ENCODE data around the gene GABARAP.
A peak's percentile ranks its signal among the peaks of the same experiment; 100 is the strongest.

Gene GABARAP

GRCh38 chr17:7217113-7217987 is 24.9 kb downstream of the GABARAP start:
- no CpG with 5 or more reads among the region's 32 CpGs for WGBS (ENCODE audit: extremely low coverage, insufficient coverage, low lambda C conversion rate)
- peak overlapping the region; percentile 78 for H3K4ac ChIP-seq (ENCODE audit: low read depth, low read length)
- H3K4me2 ChIP-seq (ENCODE audit: low read length) = peak overlapping the region; percentile 87
- peak overlapping the region; percentile 34 for H3K27ac ChIP-seq (ENCODE audit: low read depth, low read length)
- H2BK5ac ChIP-seq (ENCODE audit: low read length) = no peak overlapping the region
- DNase-seq = peak; percentile 88
- peak overlapping the region; percentile 57 for H2BK15ac ChIP-seq (replicated peaks; ENCODE audit: low read depth)
- no peak overlapping the region for H4K8ac ChIP-seq (ENCODE audit: low read depth, low read length)
- H2AK5ac ChIP-seq (ENCODE audit: low read length) = no peak overlapping the region
- H3K4me1 ChIP-seq (ENCODE audit: control insufficient read depth, low read depth, low read length) = peaks cover 14% of the 10 kb centered on the region
- H3K27me3 ChIP-seq (ENCODE audit: insufficient read depth, low read length, poor library complexity) = no peaks in the 10 kb centered on the region
- H3K36me3 ChIP-seq (ENCODE audit: control insufficient read depth, insufficient read depth, low read length) = no peaks in the 10 kb centered on the region
- no peak overlapping the region for H4K5ac ChIP-seq (ENCODE audit: low read length)
- peak overlapping the region; percentile 83 for H3K56ac ChIP-seq (ENCODE audit: low read length)
- peak overlapping the region; percentile 92 for H3K18ac ChIP-seq (ENCODE audit: low read length)
- H3K79me2 ChIP-seq (ENCODE audit: control insufficient read depth, insufficient read depth, low read length) = peaks cover 9% of the 10 kb centered on the region
- H3K23ac ChIP-seq (ENCODE audit: low read length) = no peak overlapping the region
- H3K9ac ChIP-seq (ENCODE audit: low read length) = peak overlapping the region; percentile 73
- H3K4me3 ChIP-seq (ENCODE audit: low read length) = peak overlapping the region; percentile 16
- H2BK120ac ChIP-seq (ENCODE audit: low read depth, low read length) = peak overlapping the region; percentile 55
- peaks cover 5% of the 10 kb centered on the region for H3K79me1 ChIP-seq (ENCODE audit: low read length)

DNA sequence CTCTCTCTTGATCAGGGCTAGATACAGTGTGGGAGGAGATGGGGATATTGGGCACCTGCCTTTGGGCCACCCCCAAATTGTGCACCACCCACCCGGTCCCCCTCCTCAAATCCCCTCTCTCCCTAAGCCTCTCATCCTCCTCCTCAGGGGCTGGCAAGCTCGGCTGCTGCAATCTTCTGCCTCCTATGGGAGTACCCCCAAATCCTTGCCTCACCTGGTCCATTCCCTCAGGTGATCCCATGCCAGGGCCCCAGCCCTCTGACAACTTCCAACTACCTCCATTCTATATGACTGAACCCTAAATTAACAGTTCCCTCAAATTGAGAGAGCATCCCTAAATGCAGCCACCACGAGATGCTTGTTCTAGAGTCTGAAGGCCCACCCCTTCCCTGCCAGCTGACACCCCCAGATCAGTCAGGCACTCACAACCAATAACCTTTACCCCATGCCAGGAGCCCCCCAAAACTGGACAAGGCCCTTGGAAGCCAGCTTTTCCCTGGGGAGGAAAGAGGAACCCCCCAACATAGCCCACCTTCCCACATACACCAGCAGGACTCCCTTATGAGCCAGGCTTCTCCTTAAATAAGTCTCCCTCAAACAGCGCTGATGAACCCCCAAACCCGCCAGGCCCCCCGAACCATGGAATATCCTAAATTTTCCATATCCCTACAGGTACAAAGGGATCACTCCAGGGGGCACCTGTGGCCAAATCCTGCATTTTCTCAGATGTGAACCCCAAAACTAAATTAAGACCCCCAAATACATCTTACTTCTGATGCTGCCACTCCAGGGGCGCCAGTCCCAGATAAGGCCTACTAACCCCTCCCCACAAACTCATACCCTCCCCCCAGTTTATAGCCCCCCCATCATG is 25.8 kb downstream of the GABARAP start:
- H3K18ac ChIP-seq (ENCODE audit: low read length) = peak overlapping the region; percentile 92
- no CpG with 5 or more reads among the region's 7 CpGs for WGBS (ENCODE audit: extremely low coverage, insufficient coverage, low lambda C conversion rate)
- peak overlapping the region; percentile 73 for H3K9ac ChIP-seq (ENCODE audit: low read length)
- peaks cover 17% of the 10 kb centered on the region for H3K4me1 ChIP-seq (ENCODE audit: control insufficient read depth, low read depth, low read length)
- H3K56ac ChIP-seq (ENCODE audit: low read length) = peak overlapping the region; percentile 83
- no peak overlapping the region for H4K5ac ChIP-seq (ENCODE audit: low read length)
- peak overlapping the region; percentile 78 for H3K4ac ChIP-seq (ENCODE audit: low read depth, low read length)
- no peak overlapping the region for H3K23ac ChIP-seq (ENCODE audit: low read length)
- H2AK5ac ChIP-seq (ENCODE audit: low read length) = no peak overlapping the region
- H3K4me2 ChIP-seq (ENCODE audit: low read length) = peak overlapping the region; percentile 87
- peak overlapping the region; percentile 16 for H3K4me3 ChIP-seq (ENCODE audit: low read length)
- no peaks in the 10 kb centered on the region for H3K27me3 ChIP-seq (ENCODE audit: insufficient read depth, low read length, poor library complexity)
- peak overlapping the region; percentile 55 for H2BK120ac ChIP-seq (ENCODE audit: low read depth, low read length)
- H4K8ac ChIP-seq (ENCODE audit: low read depth, low read length) = no peak overlapping the region
- no peak for DNase-seq
- H3K79me2 ChIP-seq (ENCODE audit: control insufficient read depth, insufficient read depth, low read length) = peaks cover 13% of the 10 kb centered on the region
- no peak overlapping the region for H2BK5ac ChIP-seq (ENCODE audit: low read length)
- H3K79me1 ChIP-seq (ENCODE audit: low read length) = peaks cover 7% of the 10 kb centered on the region
- peak overlapping the region; percentile 66 for H3K27ac ChIP-seq (ENCODE audit: low read depth, low read length)
- no peaks in the 10 kb centered on the region for H3K36me3 ChIP-seq (ENCODE audit: control insufficient read depth, insufficient read depth, low read length)
- H2BK15ac ChIP-seq (replicated peaks; ENCODE audit: low read depth) = no peak overlapping the region

GRCh38 chr17:7215652-7216180 is 26.5 kb downstream of the GABARAP start:
- Histone ChIP-seq H2BK15ac (replicated peaks; ENCODE audit: low read depth) (no peak overlapping the region), H3K27me3 (ENCODE audit: insufficient read depth, low read length, poor library complexity) (no peaks in the 10 kb centered on the region), H3K4me2 (ENCODE audit: low read length) (peak overlapping the region; percentile 87), H3K4me1 (ENCODE audit: control insufficient read depth, low read depth, low read length) (peaks cover 20% of the 10 kb centered on the region), H3K36me3 (ENCODE audit: control insufficient read depth, insufficient read depth, low read length) (no peaks in the 10 kb centered on the region), H2BK5ac (ENCODE audit: low read length) (peak overlapping the region; percentile 25), H2BK120ac (ENCODE audit: low read depth, low read length) (no peak overlapping the region), H3K79me1 (ENCODE audit: low read length) (peaks cover 4% of the 10 kb centered on the region), H4K5ac (ENCODE audit: low read length) (no peak overlapping the region), H2AK5ac (ENCODE audit: low read length) (no peak overlapping the region), H3K23ac (ENCODE audit: low read length) (no peak overlapping the region), H4K8ac (ENCODE audit: low read depth, low read length) (no peak overlapping the region), H3K18ac (ENCODE audit: low read length) (peak overlapping the region; percentile 32), H3K56ac (ENCODE audit: low read length) (peak overlapping the region; percentile 83), H3K4me3 (ENCODE audit: low read length) (no peak overlapping the region), H3K4ac (ENCODE audit: low read depth, low read length) (no peak overlapping the region), H3K79me2 (ENCODE audit: control insufficient read depth, insufficient read depth, low read length) (peaks cover 17% of the 10 kb centered on the region), H3K27ac (ENCODE audit: low read depth, low read length) (peak overlapping the region; percentile 69), H3K9ac (ENCODE audit: low read length) (peak overlapping the region; percentile 73)
- WGBS (ENCODE audit: extremely low coverage, insufficient coverage, low lambda C conversion rate) = no CpG with 5 or more reads among the region's 10 CpGs
- DNase-seq = peak; percentile 82

- DNase-seq = no peak
- peak overlapping the region; percentile 55 for H3K4me2 ChIP-seq (ENCODE audit: low read length)
- no CpG with 5 or more reads among the region's 9 CpGs for WGBS (ENCODE audit: extremely low coverage, insufficient coverage, low lambda C conversion rate)
- H2AK5ac ChIP-seq (ENCODE audit: low read length) = no peak overlapping the region
- H3K79me1 ChIP-seq (ENCODE audit: low read length) = peaks cover 4% of the 10 kb centered on the region
- no peak overlapping the region for H4K5ac ChIP-seq (ENCODE audit: low read length)
- no peak overlapping the region for H2BK120ac ChIP-seq (ENCODE audit: low read depth, low read length)
- no peaks in the 10 kb centered on the region for H3K27me3 ChIP-seq (ENCODE audit: insufficient read depth, low read length, poor library complexity)
- no peak overlapping the region for H3K4ac ChIP-seq (ENCODE audit: low read depth, low read length)
- H3K79me2 ChIP-seq (ENCODE audit: control insufficient read depth, insufficient read depth, low read length) = peaks cover 18% of the 10 kb centered on the region
- no peak overlapping the region for H4K8ac ChIP-seq (ENCODE audit: low read depth, low read length)
- H3K9ac ChIP-seq (ENCODE audit: low read length) = peak overlapping the region; percentile 52
- no peak overlapping the region for H2BK15ac ChIP-seq (replicated peaks; ENCODE audit: low read depth)
- peak overlapping the region; percentile 32 for H3K18ac ChIP-seq (ENCODE audit: low read length)
- peak overlapping the region; percentile 25 for H2BK5ac ChIP-seq (ENCODE audit: low read length)
- H3K4me3 ChIP-seq (ENCODE audit: low read length) = no peak overlapping the region
- peak overlapping the region; percentile 69 for H3K27ac ChIP-seq (ENCODE audit: low read depth, low read length)
- H3K36me3 ChIP-seq (ENCODE audit: control insufficient read depth, insufficient read depth, low read length) = no peaks in the 10 kb centered on the region
- H3K56ac ChIP-seq (ENCODE audit: low read length) = peak overlapping the region; percentile 69
- no peak overlapping the region for H3K23ac ChIP-seq (ENCODE audit: low read length)
- peaks cover 20% of the 10 kb centered on the region for H3K4me1 ChIP-seq (ENCODE audit: control insufficient read depth, low read depth, low read length)
Measured at GRCh38 chr17:7215136-7215638, 27.1 kb downstream of the GABARAP start.

GRCh38 chr17:7214300-7215135 is 27.7 kb downstream of the GABARAP start:
- Histone ChIP-seq H4K8ac (ENCODE audit: low read depth, low read length) (no peak overlapping the region), H4K5ac (ENCODE audit: low read length) (no peak overlapping the region), H3K4me2 (ENCODE audit: low read length) (peak overlapping the region; percentile 61), H2BK120ac (ENCODE audit: low read depth, low read length) (no peak overlapping the region), H3K79me2 (ENCODE audit: control insufficient read depth, insufficient read depth, low read length) (peaks cover 18% of the 10 kb centered on the region), H3K23ac (ENCODE audit: low read length) (no peak overlapping the region), H3K56ac (ENCODE audit: low read length) (no peak overlapping the region), H2BK5ac (ENCODE audit: low read length) (no peak overlapping the region), H2AK5ac (ENCODE audit: low read length) (no peak overlapping the region), H3K9ac (ENCODE audit: low read length) (peak overlapping the region; percentile 16), H3K79me1 (ENCODE audit: low read length) (peaks cover 4% of the 10 kb centered on the region), H3K18ac (ENCODE audit: low read length) (no peak overlapping the region), H3K4me1 (ENCODE audit: control insufficient read depth, low read depth, low read length) (peaks cover 20% of the 10 kb centered on the region), H2BK15ac (replicated peaks; ENCODE audit: low read depth) (no peak overlapping the region), H3K27me3 (ENCODE audit: insufficient read depth, low read length, poor library complexity) (no peaks in the 10 kb centered on the region), H3K36me3 (ENCODE audit: control insufficient read depth, insufficient read depth, low read length) (no peaks in the 10 kb centered on the region), H3K27ac (ENCODE audit: low read depth, low read length) (no peak overlapping the region), H3K4me3 (ENCODE audit: low read length) (peak overlapping the region; percentile 5), H3K4ac (ENCODE audit: low read depth, low read length) (no peak overlapping the region)
- peak; percentile 99 for DNase-seq
- WGBS (ENCODE audit: extremely low coverage, insufficient coverage, low lambda C conversion rate) = no CpG with 5 or more reads among the region's 45 CpGs
